C4-2B (cell line): ENCODE results near the gene TMEM9.

ENCODE experiments used
- ZFX ChIP-seq: fragments of 450-650 bp; IDR thresholded peaks from 2 replicates; pipeline ENCODE4 v1.6.1; 2017
- TF ChIP-seq, protein P1 (sequence below): fragments of 450-650 bp; conservative IDR thresholded peaks from 2 replicates; pipeline ENCODE4 v1.5.1; 2017; ENCODE audit warnings: mild to moderate bottlenecking

DNA sequence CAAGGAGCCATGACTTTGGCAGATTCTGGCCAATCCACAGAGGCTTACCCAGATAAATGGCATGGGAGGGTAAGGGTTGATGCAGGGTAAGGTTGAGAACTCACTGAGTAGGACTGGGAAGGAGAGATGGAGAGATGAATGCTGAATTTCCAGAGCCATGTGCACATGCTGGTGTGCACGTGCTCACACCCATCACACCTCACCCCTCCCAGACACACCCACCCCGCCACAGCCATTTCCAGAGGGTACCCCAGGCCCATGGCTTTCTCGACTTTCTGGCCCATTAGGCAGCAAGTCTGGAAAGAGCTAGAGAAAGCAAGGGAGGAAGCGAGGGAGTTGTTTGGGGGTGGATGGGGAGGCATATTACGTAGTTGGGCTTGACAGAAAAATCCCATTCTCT is 43.7 kb downstream of the TMEM9 start:
- TF ChIP-seq, protein P1, sequence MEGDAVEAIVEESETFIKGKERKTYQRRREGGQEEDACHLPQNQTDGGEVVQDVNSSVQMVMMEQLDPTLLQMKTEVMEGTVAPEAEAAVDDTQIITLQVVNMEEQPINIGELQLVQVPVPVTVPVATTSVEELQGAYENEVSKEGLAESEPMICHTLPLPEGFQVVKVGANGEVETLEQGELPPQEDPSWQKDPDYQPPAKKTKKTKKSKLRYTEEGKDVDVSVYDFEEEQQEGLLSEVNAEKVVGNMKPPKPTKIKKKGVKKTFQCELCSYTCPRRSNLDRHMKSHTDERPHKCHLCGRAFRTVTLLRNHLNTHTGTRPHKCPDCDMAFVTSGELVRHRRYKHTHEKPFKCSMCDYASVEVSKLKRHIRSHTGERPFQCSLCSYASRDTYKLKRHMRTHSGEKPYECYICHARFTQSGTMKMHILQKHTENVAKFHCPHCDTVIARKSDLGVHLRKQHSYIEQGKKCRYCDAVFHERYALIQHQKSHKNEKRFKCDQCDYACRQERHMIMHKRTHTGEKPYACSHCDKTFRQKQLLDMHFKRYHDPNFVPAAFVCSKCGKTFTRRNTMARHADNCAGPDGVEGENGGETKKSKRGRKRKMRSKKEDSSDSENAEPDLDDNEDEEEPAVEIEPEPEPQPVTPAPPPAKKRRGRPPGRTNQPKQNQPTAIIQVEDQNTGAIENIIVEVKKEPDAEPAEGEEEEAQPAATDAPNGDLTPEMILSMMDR: no peak
- TF ChIP-seq ZFX: no peak
